HG03045 (cell line): ENCODE data around the gene REN.

Experiments used
- ATAC-seq: cut with Tn5 transposase; IDR thresholded peaks from one replicate; pipeline ENCODE4 v1.9.1; 2021; ENCODE audit warnings: mild to moderate bottlenecking, moderate library complexity; ENCODE audit not compliant: unreplicated experiment

REN gene

DNA sequence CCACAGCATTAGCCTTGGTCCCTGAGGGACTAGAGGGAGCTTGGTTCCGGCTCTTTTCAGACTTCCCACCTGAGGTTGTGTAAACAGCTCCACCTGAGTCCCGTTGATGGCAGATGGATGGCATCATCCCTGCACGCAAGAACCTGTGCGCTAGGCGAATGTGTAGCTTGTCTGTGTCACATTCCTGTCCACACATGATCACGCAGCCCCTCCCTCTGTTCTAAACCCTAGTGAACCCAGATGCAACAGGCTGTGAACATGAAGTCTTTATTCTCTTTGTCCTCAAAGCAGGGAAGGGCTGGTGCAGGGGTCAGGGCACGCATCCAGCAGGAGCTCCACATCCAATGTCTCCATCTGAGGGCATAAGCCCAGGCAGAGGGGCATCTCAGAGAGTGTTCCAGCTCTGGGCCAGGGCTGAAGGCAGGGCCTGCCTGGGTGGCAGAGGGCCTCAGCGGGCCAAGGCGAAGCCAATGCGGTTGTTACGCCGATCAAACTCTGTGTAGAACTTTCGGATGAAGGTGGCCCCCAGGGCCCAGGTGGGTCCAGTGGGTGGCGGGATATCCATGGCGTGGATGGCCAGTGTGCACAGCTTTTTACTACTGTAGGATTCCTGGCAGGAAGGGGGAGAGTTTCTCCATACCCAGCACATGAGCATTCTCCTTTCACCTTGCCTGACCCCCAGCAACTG is 11.4 kb downstream of the REN start:
- ATAC-seq, result no peak

- ATAC-seq, result no peak
Measured at GRCh38 chr1:204153667-204154066, 12.5 kb downstream of the REN start.

DNA sequence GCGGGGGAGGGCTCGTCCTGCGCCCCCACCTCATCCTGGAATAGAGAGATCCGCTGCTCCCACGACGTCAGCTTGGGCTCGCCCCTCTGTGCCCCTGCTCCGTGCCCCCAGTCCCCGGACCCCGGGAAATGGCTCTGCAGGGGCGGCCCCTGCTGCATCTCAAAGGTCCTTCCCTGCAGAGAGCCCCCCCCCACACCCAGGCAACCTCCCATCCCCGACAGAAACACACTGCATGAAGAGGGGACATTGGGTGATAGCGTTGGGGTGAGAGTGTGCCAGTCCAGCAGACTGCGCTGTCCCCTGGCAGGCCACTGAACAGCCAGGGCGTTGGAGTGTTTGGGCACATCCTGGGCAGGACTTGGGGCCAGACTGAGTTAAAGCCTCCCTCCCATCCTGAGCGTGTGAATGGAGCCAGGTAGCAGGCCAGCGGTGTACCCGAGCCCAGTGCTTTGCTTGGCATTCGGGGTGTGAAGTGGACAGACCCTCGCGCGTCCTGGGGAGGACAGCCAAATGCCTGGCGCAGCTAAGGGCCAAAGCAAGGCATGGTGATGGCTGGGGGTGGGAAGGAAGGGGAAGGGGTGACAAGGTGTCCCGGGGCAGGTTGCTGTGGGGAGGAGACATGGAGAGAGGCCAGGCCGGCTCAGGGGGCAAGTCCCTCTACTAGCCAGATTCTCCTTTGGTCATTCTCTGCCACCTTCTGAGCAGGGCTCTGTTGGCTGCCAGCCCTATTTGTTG is 13.7 kb downstream of the REN start:
- no peak for ATAC-seq

DNA sequence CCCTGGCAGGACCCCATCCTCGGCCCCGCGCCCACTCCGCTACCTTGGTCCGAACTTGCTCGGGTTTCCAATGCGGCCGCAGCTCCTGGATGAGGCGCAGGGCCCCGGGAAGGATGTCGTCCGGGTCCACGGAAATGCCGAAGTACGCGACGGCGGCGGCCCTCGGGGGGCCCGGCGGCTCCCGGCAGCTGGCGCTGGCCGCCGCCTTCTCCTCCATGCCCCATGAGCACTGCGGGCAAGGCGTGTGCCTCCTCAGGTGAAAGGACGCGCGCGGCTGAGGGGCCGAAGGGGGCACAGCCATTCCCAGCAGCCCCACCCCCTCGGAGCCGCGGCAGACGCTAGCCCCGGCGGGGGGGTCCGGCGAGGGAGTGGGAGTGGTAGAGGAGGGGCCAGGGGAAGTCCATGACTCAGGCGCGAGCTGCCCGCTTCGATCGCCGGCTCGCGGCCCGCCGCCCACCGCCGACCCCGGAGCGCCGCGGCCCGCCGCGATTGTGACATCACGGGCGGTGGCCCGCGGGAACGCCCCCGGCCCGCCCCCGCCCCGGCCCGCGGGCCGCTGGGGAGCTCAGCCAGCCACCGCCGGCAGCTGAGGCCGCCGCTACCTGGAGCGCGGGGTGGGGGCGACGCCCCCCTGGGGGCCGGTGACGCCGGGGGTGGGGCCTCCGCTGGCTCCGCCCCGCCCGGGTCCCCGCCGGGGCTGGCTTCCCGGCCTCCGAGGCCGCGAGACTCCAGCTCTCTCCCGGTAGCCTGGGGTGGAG is 14.4 kb downstream of the REN start, which contains the start of gene ETNK2:
TSS of gene ETNK2 (minus strand) at position 493 of the 758 bp plus-strand sequence. CDS start at position 301, 192 bp downstream.
- no peak for ATAC-seq

DNA sequence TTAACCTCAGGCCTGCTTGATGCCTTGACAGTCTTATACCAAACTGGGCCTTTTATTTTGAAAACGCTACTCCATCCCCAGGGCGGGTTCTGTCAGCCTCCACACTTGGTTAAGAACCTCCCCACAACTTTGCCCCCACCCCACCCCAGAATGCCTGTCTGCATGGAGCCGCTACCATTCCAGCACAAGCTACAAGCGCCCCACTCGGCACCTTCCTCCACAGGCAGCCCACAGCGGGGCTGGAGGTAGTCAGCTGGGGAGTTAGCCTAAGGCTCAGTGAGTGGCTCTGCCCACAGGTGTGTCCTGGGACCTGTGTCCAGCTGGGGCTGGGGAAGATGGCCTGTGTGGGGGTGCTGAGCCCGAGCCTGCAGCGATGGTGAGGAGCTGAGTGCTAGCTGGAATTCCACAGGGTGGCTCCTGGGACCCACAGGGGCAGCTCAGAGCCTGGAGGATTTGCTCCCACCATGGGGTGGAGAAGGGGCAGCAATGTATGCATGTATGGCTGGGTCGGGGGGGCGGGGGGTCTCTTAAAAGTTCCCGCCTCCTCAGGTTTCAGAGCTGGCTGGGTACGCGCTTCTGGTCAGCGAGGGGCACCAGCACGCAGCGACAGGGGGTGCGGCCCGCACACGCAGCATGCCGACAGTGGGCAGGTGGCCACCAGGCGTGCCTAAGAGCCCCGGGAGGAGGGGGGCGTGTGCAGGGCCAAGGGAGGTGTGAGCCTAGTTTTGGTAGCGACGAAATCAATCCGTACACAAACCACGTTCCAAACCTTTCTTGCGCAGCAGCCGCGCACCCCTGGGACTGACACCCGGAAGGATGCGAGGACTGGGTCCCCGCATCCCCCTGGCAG is 15.2 kb downstream of the REN start:
- ATAC-seq, result no peak

DNA sequence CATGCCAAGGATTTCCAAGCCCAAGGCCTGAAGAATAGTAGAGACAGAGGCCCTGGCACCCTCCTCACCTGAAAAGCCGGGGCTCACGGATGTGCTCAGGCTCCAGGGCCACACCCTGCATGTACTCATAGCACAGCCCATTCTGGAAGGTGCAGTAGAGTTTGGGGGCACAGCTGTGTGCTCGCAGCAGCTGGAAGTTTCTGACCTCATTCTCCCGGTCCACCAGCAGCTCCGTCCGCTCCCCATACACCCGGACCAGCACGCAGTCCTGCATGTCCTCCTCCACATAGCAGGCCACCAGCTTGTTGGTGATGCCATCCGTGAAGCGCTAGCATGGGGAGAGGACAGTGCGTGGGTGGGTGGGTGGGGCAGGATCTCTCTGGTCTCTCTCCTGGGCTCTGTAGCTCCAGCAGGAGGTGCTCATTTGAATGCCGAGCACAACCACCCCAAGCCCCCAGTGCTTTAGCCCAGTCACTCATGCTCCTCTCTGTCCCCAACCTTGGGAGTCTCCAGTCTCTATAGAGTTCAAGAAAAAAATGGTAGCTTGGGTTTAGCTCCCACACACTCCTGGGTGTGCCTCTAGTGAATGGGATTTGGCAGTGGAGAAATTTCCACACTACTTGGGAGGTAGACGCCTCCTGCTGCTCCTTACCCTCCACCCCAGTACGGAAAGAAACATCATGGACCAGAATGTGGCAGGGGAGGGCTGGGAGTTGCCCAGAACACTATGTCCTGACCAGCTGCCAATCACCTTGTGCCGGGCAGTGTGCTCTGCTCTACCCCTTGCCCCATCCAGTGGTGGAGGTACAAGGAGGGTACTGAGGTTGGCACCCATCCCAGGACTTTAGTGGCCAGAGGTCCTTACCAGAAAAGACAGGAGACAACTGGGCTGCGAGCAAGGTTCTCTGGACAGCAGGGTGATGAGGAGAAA is 16.2 kb downstream of the REN start:
- ATAC-seq, result no peak

GRCh38 chr1:204149107-204149506 is 17.0 kb downstream of the REN start:
- no peak for ATAC-seq

GRCh38 chr1:204147406-204148383 is 18.4 kb downstream of the REN start:
- ATAC-seq, result no peak

- ATAC-seq, result no peak
Measured at GRCh38 chr1:204146965-204147364, 19.2 kb downstream of the REN start.

DNA sequence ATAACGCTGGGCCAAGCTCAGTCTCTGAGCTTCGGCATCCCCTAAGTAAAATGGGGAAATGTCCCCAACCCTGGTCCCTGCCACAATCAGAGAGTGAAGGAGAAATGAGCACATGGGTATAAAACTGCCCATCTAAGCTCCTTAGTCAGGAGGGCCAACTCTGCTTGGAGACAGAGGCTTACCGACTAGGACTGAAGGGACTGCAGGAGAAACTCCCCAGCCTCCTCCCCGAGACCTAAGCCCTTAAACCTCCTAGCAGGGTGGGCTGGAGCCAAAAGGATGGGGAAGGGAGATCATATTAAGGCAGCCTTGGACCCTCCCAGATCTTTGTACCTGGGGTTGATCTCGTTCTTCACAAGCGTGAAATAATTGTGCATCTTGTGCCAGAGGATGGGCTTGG is 19.8 kb downstream of the REN start:
- no peak for ATAC-seq

- no peak for ATAC-seq
Measured at GRCh38 chr1:204145033-204145504, 21.1 kb downstream of the REN start.

DNA sequence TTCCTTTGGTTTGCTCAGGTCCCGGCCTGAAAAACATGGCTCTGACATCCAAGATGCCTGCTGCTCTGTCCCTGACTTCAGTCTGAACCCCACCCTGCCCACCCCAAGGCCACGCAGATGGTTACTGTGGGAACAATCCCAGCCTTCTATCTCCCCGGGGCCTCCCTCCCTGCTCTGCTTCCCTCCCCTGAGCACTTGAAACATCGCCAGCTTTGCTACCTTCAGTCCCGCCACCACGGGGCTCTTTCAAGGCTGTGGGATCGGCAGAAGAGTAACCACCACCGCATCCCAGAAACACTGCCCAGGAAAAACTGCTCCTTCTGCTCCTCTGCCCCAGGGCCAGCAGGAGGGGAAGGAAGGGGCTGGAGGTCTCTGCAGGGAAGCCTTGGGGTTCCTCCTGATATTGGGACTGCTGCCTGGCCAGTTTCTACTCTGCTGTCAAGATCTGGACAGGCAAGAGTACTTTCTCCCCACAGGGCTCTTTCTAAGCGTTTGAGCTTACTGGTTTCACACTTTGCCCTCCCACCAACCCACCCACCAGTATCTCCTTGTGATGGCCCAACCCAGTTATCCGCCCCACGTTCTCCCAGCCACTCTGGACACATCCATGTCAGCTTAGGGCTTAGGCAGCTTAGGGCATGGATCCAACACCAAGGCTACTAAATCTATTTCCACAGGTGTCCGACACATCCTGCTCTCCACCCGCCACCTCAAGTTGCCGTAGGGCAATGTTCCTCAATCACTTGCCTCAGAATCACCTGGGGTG is 22.7 kb downstream of the REN start:
- ATAC-seq, result no peak

GRCh38 chr1:204142032-204142974 is 23.8 kb downstream of the REN start:
- no peak for ATAC-seq

- no peak for ATAC-seq
Measured at GRCh38 chr1:204141131-204141530, 25.0 kb downstream of the REN start.

DNA sequence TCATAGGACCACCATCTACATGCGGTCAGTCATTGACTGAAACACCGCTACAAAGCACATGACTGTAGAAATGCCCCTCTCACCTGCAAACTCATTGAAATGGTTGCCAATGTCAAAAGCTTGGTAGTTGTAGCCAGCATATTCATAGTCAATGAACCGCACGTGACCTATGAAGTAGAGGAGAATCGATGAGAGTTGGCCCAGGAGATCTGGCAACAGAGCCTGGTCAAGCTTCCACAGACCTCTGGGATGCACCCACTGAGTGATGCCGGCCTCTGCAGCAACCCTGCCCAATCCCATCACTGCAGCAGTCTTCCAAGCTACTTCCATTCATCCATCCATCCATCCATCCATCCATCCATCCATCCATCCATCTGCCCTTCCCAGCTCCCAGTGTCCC is 26.2 kb downstream of the REN start:
- ATAC-seq, result no peak

DNA sequence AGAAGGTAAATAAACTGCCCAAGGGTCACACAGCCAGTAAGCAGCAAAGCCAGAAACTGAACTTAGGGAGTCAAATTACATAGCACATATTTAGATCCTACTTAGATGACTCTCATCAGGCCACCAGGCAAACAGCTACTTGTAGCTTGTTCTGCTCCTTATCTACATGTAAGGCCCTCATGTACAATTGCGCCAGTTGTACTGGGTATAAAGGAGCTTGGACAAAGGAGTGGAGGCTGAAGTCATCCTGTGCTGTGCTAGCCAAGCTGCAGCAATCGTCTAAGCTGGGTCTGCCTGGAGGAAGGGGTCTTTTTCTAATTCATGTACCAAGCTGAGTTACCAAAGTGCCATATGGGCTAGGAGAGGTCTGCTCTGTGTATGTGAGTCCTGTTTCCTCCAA is 27.0 kb downstream of the REN start:
- no peak for ATAC-seq

DNA sequence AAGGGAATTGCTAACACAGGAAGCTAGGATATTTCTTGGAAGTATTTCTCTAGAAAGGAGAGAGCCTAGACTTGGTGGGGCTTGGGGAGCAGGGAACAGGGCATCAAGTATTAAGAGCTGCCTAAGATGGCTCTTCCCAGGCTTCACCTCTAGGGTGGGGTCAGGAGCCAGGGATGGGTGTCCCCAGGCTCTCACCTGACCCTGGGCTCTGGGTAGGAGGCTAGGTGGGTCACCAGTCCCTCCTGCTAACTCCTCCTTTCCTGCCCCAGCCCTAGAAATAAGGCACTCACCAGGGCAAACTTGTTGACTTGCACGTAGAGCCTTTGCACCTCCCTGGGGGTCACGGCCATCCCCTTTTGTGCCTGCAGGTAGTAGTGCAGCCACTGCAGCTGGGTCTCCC is 29.3 kb downstream of the REN start:
- no peak for ATAC-seq
